WTC11 (cell line): Measurements from ENCODE around the gene HSPH1.

ENCODE experiments used
- ELF4 ChIP-seq: sonication (generic); formaldehyde crosslinking; IDR thresholded peaks from 2 replicates; pipeline ENCODE4 v1.8.1; 2022; ENCODE audit warnings: low read depth, mild to moderate bottlenecking, moderate library complexity, missing genetic modification reagents
- KAT7 ChIP-seq: sonication (generic); formaldehyde crosslinking; IDR thresholded peaks from 2 replicates; pipeline ENCODE4 v1.8.1; 2023; ENCODE audit warnings: missing genetic modification reagents, mild to moderate bottlenecking, borderline replicate concordance
- SP1 ChIP-seq: sonication (generic); formaldehyde crosslinking; conservative IDR thresholded peaks from 2 replicates; pipeline ENCODE4 v1.8.1; 2022; ENCODE audit warnings: missing genetic modification reagents
- ZBTB21 ChIP-seq: sonication (generic); formaldehyde crosslinking; IDR thresholded peaks from 2 replicates; pipeline ENCODE4 v1.8.1; 2023; ENCODE audit warnings: mild to moderate bottlenecking, missing genetic modification reagents, borderline replicate concordance
- ZNF121 ChIP-seq: sonication (generic); formaldehyde crosslinking; IDR thresholded peaks from 2 replicates; pipeline ENCODE4 v1.8.0; 2023; ENCODE audit warnings: missing genetic modification reagents
- TF ChIP-seq, protein P1 (sequence below): fragments of 200-600 bp; IDR thresholded peaks from 2 replicates; pipeline ENCODE4 v1.8.0; 2022; ENCODE audit warnings: antibody characterized with exemption
- TF ChIP-seq, protein P2 (sequence below): sonication (generic); formaldehyde crosslinking; IDR thresholded peaks from 2 replicates; pipeline ENCODE4 v1.8.1; 2023; ENCODE audit warnings: mild to moderate bottlenecking, missing genetic modification reagents, moderate library complexity
- TF ChIP-seq, protein P3 (sequence below): sonication (generic); formaldehyde crosslinking; IDR thresholded peaks from 2 replicates; pipeline ENCODE4 v1.8.1; 2023; ENCODE audit warnings: mild to moderate bottlenecking, moderate library complexity, missing genetic modification reagents
- TF ChIP-seq, protein P4 (sequence below): sonication (generic); formaldehyde crosslinking; IDR thresholded peaks from 2 replicates; pipeline ENCODE4 v1.8.0; 2022; ENCODE audit warnings: mild to moderate bottlenecking, missing genetic modification reagents

DNA sequence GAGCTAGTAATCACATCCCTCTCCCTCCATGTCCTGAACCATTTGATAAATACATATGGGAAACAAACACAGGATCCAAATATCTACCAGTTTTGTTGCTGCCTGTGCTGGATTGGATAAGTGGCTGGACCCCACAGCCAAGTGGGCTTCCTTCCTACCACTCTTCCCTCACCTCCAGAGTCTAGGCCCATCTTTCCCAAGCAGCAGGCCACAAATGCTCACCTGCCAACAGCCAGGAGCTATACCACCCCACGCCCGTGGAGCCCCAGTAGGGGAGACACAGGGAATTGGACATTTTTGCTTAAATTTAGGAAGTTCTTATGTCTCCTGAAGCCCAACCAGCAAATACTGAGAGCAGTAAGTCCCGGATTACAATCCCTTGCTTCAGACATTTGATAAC lies 55.8 kb downstream of the HSPH1 start:
- TF ChIP-seq, protein P1, sequence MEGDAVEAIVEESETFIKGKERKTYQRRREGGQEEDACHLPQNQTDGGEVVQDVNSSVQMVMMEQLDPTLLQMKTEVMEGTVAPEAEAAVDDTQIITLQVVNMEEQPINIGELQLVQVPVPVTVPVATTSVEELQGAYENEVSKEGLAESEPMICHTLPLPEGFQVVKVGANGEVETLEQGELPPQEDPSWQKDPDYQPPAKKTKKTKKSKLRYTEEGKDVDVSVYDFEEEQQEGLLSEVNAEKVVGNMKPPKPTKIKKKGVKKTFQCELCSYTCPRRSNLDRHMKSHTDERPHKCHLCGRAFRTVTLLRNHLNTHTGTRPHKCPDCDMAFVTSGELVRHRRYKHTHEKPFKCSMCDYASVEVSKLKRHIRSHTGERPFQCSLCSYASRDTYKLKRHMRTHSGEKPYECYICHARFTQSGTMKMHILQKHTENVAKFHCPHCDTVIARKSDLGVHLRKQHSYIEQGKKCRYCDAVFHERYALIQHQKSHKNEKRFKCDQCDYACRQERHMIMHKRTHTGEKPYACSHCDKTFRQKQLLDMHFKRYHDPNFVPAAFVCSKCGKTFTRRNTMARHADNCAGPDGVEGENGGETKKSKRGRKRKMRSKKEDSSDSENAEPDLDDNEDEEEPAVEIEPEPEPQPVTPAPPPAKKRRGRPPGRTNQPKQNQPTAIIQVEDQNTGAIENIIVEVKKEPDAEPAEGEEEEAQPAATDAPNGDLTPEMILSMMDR, result no peak
- TF ChIP-seq, protein P2, sequence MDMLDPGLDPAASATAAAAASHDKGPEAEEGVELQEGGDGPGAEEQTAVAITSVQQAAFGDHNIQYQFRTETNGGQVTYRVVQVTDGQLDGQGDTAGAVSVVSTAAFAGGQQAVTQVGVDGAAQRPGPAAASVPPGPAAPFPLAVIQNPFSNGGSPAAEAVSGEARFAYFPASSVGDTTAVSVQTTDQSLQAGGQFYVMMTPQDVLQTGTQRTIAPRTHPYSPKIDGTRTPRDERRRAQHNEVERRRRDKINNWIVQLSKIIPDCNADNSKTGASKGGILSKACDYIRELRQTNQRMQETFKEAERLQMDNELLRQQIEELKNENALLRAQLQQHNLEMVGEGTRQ, result no peak
- TF ChIP-seq, protein P3, sequence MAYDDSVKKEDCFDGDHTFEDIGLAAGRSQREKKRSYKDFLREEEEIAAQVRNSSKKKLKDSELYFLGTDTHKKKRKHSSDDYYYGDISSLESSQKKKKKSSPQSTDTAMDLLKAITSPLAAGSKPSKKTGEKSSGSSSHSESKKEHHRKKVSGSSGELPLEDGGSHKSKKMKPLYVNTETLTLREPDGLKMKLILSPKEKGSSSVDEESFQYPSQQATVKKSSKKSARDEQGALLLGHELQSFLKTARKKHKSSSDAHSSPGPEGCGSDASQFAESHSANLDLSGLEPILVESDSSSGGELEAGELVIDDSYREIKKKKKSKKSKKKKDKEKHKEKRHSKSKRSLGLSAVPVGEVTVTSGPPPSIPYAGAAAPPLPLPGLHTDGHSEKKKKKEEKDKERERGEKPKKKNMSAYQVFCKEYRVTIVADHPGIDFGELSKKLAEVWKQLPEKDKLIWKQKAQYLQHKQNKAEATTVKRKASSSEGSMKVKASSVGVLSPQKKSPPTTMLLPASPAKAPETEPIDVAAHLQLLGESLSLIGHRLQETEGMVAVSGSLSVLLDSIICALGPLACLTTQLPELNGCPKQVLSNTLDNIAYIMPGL, result no peak
- TF ChIP-seq KAT7 (no peak), ZBTB21 (no peak), ELF4 (CRISPR knock-in tag) (no peak), SP1 (no peak), ZNF121 (CRISPR knock-in tag) (no peak)
- TF ChIP-seq, protein P4, sequence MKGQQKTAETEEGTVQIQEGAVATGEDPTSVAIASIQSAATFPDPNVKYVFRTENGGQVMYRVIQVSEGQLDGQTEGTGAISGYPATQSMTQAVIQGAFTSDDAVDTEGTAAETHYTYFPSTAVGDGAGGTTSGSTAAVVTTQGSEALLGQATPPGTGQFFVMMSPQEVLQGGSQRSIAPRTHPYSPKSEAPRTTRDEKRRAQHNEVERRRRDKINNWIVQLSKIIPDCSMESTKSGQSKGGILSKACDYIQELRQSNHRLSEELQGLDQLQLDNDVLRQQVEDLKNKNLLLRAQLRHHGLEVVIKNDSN (CRISPR knock-in tag), result no peak
